B cell (primary cell): ENCODE results near the gene TXNRD3.

Experiments used
- CTCF ChIP-seq: fragments of 200-600 bp; IDR thresholded peaks from one replicate; pipeline ENCODE4 v1.8.0; 2022; ENCODE audit warnings: antibody characterized with exemption, mild to moderate bottlenecking
- EZH2 ChIP-seq: IDR thresholded peaks from 2 replicates; pipeline ENCODE4 v1.6.1; 2012; ENCODE audit warnings: borderline replicate concordance, low read depth, mild to moderate bottlenecking, moderate library complexity, low read length; ENCODE audit not compliant: insufficient read depth, poor library complexity, severe bottlenecking

- TF ChIP-seq CTCF = no peak
- no peak for TF ChIP-seq EZH2
These were observed 27.1 kb upstream of the TXNRD3 start for GRCh38 chr3:126682009-126682408.
